Endodermal cell (in vitro differentiated cells): Measurements from ENCODE around the gene CD276. TPM values are rescaled to one million over a fixed set of nuclear protein-coding genes. Genes with fewer than 3 reads are reported as not detected.

ENCODE experiments used
- DNase-seq: peaks from one replicate; pipeline ENCODE4 v3.0.0-alpha.2; 2017
- H3K27ac ChIP-seq: 2 replicates; pipeline ENCODE4 v1.5.1; 2013; ENCODE audit warnings: mild to moderate bottlenecking, low read depth, low read length, moderate library complexity
- H3K27me3 ChIP-seq: 2 replicates; pipeline ENCODE4 v1.6.1; 2013; ENCODE audit warnings: mild to moderate bottlenecking, low read length, moderate library complexity; ENCODE audit not compliant: insufficient read depth, control insufficient read depth, poor library complexity, severe bottlenecking
- H3K36me3 ChIP-seq: 2 replicates; pipeline ENCODE4 v1.7.0; 2013; ENCODE audit warnings: mild to moderate bottlenecking, low read length, moderate library complexity; ENCODE audit not compliant: control insufficient read depth, insufficient read depth
- H3K4me1 ChIP-seq: one replicate; pipeline ENCODE4 v1.7.0; 2013; ENCODE audit warnings: low read length; ENCODE audit not compliant: control insufficient read depth, insufficient read depth
- H3K4me3 ChIP-seq: 2 replicates; pipeline ENCODE4 v1.5.1; 2013; ENCODE audit warnings: mild to moderate bottlenecking, low read length, moderate library complexity
- H3K9ac ChIP-seq: 2 replicates; pipeline ENCODE4 v1.6.1; 2013; ENCODE audit warnings: mild to moderate bottlenecking, low read length, moderate library complexity; ENCODE audit not compliant: poor library complexity, severe bottlenecking; ENCODE audit errors: extremely low read depth
- H3K9me3 ChIP-seq: 2 replicates; pipeline ENCODE4 v1.6.1; 2013; ENCODE audit warnings: mild to moderate bottlenecking, low read length, moderate library complexity; ENCODE audit not compliant: control insufficient read depth
- H3K27ac Mint-ChIP-seq: 2 replicates; pipeline ENCODE4 v1.8.0; 2020; ENCODE audit warnings: mixed read lengths
- H3K27me3 Mint-ChIP-seq: 2 replicates; pipeline ENCODE4 v1.8.0; 2021; ENCODE audit warnings: mild to moderate bottlenecking, mixed read lengths; ENCODE audit not compliant: insufficient read depth
- H3K36me3 Mint-ChIP-seq: 2 replicates; pipeline ENCODE4 v1.8.0; 2020; ENCODE audit warnings: low read depth, mixed read lengths
- H3K4me1 Mint-ChIP-seq: 2 replicates; pipeline ENCODE4 v1.8.0; 2020; ENCODE audit warnings: mixed read lengths
- H3K4me3 Mint-ChIP-seq: 2 replicates; pipeline ENCODE4 v1.8.0; 2020; ENCODE audit warnings: mild to moderate bottlenecking, moderate library complexity, mixed read lengths
- H3K9me3 Mint-ChIP-seq: 2 replicates; pipeline ENCODE4 v1.8.0; 2020; ENCODE audit warnings: mild to moderate bottlenecking, mixed read lengths
- CTCF ChIP-seq: fragments of 200-600 bp; sonication (generic); conservative IDR thresholded peaks from 2 replicates; pipeline ENCODE4 v1.5.0; 2021; ENCODE audit warnings: antibody characterized with exemption, mild to moderate bottlenecking
- WGBS, 2 experiments: methylation state at CpG; one replicate each; pipeline versions ENCODE4 v1.1.5 to v1.1.7; 2013; ENCODE audit warnings: missing lambda C conversion rate in 2 of 2, mixed read lengths in 1 of 2; ENCODE audit not compliant: insufficient coverage in 1 of 2, insufficient read length in 1 of 2; 5-methylcytosine and 5-hydroxymethylcytosine counted together
- total RNA-seq, 2 donors: library from RNA; stranded (reverse); fragmentation: NEBNext Ultra II Directional in 1 of 2; extraction: Animal tissue kit (Norgen Biotek cat#: 25700) in 1 of 2; gene quantifications; 2 replicates in 1 of 2; 3 replicates in 1 of 2; pipeline ENCODE4 v1.2.1, GENCODE V29; 2021

Gene CD276
- total RNA-seq, 2 donors from 2014 or later, result 122 to 133 TPM

- H3K4me1 Mint-ChIP-seq, result peaks cover 15% of the 10 kb centered on the region
Observed at GRCh38 chr15:73755481-73755880, 71.3 kb downstream of the CD276 start.

GRCh38 chr15:73755946-73756345 lies 71.8 kb downstream of the CD276 start:
- H3K4me3 ChIP-seq, result no peak overlapping the region
- no peak for DNase-seq
- peaks cover 85% of the 10 kb centered on the region for H3K27me3 ChIP-seq
- H3K4me3 Mint-ChIP-seq, result no peak overlapping the region
- peaks cover 28% of the 10 kb centered on the region for H3K27me3 Mint-ChIP-seq
- H3K9me3 ChIP-seq, result no peaks in the 10 kb centered on the region
- H3K9ac ChIP-seq, result no peak overlapping the region
- H3K4me1 ChIP-seq, result no peaks in the 10 kb centered on the region
- H3K27ac Mint-ChIP-seq, result no peak overlapping the region
- whole genome bisulfite sequencing, 2 experiments, result 92 to 94% methylated on average over 3 of the region's 3 CpGs
- peaks cover 15% of the 10 kb centered on the region for H3K4me1 Mint-ChIP-seq
- no peaks in the 10 kb centered on the region for H3K36me3 ChIP-seq
- no peaks in the 10 kb centered on the region for H3K36me3 Mint-ChIP-seq
- H3K9me3 Mint-ChIP-seq, result no peaks in the 10 kb centered on the region
- H3K27ac ChIP-seq, result no peak overlapping the region
- no peak for TF ChIP-seq CTCF

More at GRCh38 chr15:73755481-73755880, 71.3 kb downstream of the CD276 start:
- Histone ChIP-seq H3K4me3 (no peak overlapping the region), H3K36me3 (no peaks in the 10 kb centered on the region), H3K9me3 (no peaks in the 10 kb centered on the region), H3K9ac (no peak overlapping the region), H3K4me1 (no peaks in the 10 kb centered on the region), H3K27me3 (peaks cover 85% of the 10 kb centered on the region), H3K27ac (no peak overlapping the region)
- TF ChIP-seq CTCF, result no peak
- 88 to 89% methylated on average over 5 of the region's 5 CpGs for WGBS, 2 experiments
- Mint-ChIP-seq H3K36me3 (no peaks in the 10 kb centered on the region), H3K27me3 (peaks cover 32% of the 10 kb centered on the region), H3K27ac (no peak overlapping the region), H3K4me3 (no peak overlapping the region), H3K9me3 (no peaks in the 10 kb centered on the region)
- DNase-seq, result no peak

GRCh38 chr15:73756390-73756789 lies 72.2 kb downstream of the CD276 start:
- 84 to 87% methylated on average over 2 of the region's 2 CpGs for WGBS, 2 experiments
- H3K4me1 ChIP-seq, result no peaks in the 10 kb centered on the region
- no peak overlapping the region for H3K4me3 ChIP-seq
- Mint-ChIP-seq H3K4me3 (no peak overlapping the region), H3K27ac (no peak overlapping the region), H3K36me3 (no peaks in the 10 kb centered on the region), H3K27me3 (peaks cover 23% of the 10 kb centered on the region), H3K4me1 (peaks cover 13% of the 10 kb centered on the region), H3K9me3 (no peaks in the 10 kb centered on the region)
- no peak for DNase-seq
- TF ChIP-seq CTCF, result no peak
- peaks cover 85% of the 10 kb centered on the region for H3K27me3 ChIP-seq
- no peaks in the 10 kb centered on the region for H3K9me3 ChIP-seq
- H3K27ac ChIP-seq, result no peak overlapping the region
- H3K9ac ChIP-seq, result no peak overlapping the region
- H3K36me3 ChIP-seq, result no peaks in the 10 kb centered on the region
